Activated gamma-delta T cell treated with Interleukin-2 at 50 U/mL for 16 hours (primary cell): ENCODE results near the gene IQSEC3.
"Not testable (repeated sequence)": the region's sequence is repeated elsewhere in the genome, so short reads cannot be mapped to it uniquely, and the experiment has no call there.

Experiments
- DNase-seq: peaks from one replicate; pipeline ENCODE4 v3.0.0-alpha.2; 2020

Gene IQSEC3

DNA sequence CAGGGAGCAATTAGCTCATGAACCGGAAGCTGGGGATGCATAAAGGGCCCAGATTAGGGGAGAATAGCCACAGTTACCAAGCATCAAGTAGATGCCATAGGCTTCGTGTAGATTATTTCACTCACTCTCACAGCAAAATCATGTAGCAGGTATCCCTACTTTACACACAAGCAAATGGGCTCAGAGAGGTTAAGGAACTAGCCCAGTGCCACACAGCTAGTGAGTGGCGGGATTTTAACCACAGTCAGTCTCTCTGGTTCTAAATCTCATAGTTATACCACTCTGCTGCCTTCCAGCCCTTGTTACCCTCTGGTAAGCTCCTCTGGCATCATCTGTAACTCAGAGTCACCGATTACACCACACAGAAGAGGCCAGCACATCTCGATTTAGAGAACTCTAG, 49.0 kb downstream of the IQSEC3 start:
- DNase-seq, result no peak

DNA sequence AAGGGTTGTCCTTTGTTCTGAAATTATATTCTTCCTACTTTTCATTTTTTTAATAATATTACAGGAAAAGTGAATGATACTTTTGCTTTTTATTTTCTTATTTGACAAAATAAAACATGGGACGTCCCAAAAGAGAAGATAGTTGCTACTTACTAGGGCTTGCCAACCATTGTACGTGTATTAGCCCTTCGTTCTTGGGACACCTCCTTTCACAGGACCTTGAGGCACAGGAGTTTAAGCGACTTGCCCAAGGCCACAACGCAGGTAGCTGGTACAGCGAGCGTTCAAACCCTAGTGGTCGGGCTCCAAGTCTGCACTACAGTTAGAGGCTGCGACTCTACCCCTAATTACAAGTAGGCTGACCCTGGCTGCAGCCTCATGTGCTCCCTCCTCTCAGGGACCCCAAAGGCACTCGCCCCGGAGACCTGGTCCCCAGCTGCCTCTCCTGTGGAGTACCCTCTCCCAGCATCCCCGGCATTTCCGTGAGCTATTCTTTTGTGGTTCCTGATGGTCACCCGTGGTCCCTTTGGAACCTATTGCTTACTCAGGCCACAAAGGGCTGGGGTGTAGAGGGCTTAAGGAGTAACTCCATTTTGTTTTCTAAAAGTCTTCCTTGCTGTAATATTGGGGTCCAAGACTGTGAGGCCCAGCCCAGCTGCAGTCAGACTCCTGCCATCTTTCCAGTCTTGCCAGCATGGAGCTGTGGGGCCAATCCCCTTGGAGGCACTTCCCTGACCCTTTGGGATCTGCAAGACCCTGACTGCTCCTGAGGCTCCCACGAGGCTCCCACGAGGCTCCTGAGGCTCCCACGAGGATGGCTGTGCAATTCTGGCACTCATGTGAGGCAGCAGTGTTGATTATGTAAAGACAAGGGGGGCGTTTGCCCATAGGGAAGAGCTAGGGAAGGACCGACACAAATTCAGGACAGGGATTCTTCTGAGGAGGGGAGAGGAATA, 49.7 kb downstream of the IQSEC3 start:
- DNase-seq, result no peak

DNA sequence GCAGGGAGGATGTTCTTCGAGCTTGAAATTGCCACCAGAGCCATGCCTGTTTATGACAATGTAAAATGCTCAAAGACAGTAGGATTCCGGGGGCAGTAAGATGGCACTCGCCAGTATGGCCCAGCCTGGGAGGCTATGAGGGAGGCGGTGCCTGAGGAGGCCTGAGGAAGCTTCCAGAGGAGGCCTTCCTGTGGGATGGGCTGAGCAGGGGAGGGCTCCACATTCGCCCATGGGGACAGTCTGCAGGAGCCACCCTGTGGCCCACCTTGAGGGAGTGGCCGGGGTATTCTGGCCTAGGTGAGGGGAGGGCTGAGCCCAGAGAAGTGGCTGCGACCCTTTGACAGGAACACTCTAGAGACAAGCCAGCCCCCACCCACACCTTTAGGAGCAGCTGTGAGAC, 50.7 kb downstream of the IQSEC3 start:
- no peak for DNase-seq

DNA sequence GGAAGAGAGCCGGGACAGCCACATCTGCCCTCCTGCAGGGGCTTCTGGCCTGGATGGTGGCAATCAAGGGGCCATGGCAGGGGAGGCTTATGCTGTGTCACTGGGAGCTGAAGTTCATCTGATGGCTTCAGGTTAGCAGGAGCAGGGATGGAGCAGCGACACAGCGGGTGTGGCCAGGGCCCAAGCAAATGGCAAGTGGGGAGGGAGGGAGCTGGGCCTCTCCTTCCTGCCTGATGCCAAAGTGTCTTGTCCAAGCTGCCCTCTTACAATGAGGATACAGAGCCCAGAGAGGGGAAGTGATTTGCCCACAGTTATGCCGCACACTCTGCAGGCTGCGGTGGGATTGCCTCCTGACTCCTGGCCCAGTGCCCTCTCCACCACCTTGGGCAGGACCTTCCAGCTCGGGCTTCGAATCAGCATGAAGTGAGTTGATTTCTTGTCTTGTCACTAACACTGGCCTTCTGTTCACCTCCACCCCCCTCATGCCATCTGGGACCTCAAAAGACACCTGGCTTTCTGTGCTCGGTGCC, 51.3 kb downstream of the IQSEC3 start:
- DNase-seq, result no peak

GRCh38 chr12:118591-118990, 52.0 kb downstream of the IQSEC3 start:
- DNase-seq, result no peak

GRCh38 chr12:120951-121350, 54.4 kb downstream of the IQSEC3 start:
- DNase-seq, result no peak

- DNase-seq, result no peak
Measured at GRCh38 chr12:121647-122046, 55.1 kb downstream of the IQSEC3 start.

DNA sequence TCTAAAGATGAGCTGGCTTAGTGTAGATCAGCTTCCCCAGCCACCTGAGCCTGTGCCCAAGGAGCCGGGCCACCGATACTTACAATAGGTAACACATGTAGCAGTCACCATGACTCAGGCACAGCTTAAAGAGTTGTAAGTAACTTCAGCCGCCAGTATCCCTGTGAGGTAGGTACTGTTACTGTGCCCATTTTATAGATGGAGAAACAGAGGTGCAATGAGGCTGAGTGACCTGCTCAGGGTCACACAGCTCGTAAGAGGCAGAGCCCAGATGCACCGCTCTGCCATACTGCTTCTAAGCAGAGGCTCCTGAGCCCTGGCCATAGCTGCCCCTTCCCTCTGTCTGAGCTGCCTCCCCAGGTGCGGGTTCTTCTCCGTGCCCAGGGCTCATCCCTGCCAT, 58.5 kb downstream of the IQSEC3 start:
- no peak for DNase-seq

DNA sequence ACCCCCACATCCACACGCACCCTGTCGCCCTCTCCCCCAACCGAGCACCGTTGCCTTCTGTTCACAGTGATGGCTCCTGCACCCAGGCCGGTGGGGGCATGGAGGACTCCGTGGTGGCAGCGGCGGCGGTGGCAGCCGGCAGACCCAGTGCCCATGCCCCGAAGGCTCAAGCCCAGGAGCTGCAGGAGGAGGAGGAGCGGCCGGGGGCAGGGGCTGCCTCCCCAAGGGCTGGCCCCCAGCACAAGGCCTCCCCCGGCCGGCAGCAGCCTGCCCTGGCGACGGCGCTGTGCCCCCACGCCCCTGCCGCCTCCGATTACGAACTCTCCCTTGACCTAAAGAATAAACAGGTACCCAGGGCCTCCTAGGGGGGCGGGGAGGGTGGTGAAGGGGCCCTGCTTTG, 59.0 kb downstream of the IQSEC3 start:
- DNase-seq, result no peak

DNA sequence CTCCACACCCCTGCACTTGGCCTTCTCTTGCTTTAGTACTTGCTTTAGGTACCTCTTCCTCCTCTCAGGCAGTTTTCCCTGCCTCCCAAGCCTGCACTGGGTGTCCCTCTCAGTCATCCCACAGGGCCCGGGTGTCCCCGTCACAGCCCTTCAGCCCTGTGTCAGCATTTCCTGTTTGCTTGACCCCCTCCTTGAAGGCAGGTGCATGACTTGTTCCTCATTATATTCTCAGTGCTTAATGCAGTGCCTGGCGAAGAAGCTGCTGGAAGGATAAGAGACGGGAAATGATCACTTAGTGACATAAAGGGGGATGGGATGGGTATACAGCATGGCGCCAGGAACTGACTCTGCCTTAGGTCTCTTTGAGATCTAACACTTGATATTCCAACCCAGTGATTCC, 61.5 kb downstream of the IQSEC3 start:
- no peak for DNase-seq

DNA sequence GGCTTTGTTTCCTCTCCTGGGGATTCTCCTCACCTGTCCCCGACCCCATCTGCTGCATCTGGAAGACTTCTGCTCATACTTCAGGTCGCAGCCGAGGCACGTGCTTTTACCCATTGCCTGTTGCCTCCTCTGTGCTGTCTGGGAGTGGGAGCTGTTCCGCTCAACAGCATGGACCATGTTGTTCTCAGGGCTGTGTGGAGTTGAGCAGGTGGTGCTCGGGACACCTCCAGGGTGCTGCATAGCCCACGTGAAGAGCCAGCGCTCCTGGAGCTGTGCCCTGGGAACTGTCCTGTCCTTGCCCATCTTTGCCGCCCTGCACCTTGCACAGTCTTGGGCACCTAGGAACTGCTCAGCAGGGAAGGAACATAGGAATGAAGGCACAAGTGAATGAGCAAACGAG, 62.4 kb downstream of the IQSEC3 start:
- DNase-seq, result no peak

GRCh38 chr12:130519-130918, 64.0 kb downstream of the IQSEC3 start:
- no peak for DNase-seq

GRCh38 chr12:131008-131407, 64.4 kb downstream of the IQSEC3 start:
- DNase-seq, result no peak

- DNase-seq, result no peak
Measured at GRCh38 chr12:131732-132495, 65.3 kb downstream of the IQSEC3 start.

DNA sequence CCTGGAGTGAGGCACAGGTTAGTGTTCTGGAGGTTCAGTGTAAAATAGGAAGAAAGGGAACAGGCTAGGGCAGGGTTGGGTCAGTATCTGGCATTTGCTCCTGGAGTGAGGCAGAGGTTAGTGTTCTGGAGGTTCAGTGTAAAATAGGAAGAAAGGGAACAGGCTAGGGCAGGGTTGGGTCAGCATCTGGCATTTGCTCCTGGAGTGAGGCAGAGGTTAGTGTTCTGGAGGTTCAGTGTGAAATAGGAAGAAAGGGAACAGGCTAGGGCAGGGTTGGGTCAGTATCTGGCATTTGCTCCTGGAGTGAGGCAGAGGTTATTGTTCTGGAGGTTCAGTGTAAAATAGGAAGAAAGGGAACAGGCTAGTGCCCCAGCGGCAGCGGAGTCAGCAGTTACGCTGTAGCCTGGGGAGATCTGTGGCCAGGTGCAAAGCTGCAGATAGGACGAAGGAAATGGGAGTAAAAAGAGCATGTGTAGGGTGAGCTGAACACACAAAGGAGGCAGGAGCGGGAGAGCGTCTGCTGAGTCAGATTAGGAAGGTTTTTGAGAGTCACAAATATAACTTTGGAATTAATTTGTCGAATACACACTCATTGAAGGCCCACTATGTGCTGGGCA, 67.2 kb downstream of the IQSEC3 start:
- not testable (repeated sequence) for DNase-seq

DNA sequence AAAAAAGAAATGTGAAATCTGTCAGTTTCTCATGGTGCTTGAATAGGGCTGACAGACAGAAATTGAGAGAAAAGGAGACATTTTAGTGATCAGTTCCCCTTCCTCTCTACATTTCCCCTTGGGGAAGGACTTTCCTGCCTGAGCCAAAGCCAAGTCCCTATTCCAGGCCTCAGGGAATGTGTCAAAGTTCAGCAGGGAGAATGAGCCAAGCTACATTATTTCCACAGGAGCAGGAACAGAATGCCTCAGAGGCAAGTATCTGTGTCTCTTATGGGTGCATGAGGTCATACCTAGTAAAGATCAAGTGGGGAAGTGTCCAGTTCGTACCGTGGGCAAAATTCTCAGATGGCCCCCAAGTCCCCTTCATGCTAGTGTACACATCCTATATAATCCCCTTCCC, 68.6 kb downstream of the IQSEC3 start:
- DNase-seq, result no peak

- DNase-seq, result no peak
Measured at GRCh38 chr12:138171-138897, 71.8 kb downstream of the IQSEC3 start.

- DNase-seq, result peak; percentile 13
Measured at GRCh38 chr12:138898-139534, 72.4 kb downstream of the IQSEC3 start.

DNA sequence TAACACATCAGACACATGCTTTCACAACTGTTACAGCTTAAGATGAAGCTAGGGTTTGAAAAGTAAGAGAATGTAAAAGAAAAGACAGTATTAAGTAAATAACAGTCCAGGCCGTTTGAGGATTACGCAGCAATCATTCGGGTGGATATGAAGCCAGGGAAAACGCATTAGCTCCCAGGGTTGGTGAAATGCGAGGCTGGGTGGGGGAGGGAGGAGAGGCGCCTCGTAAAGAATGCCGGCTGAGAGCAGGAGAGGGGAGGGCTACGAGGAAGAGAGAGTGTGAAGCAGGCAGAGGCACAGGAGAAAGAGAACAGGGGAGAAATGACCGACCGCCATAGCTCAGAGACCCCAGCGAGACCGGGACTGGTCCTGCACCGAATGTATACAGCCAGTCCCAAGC, 73.0 kb downstream of the IQSEC3 start:
- no peak for DNase-seq

- no peak for DNase-seq
Measured at GRCh38 chr12:140162-140561, 73.6 kb downstream of the IQSEC3 start.

- no peak for DNase-seq
Measured at GRCh38 chr12:143964-144649, 77.5 kb downstream of the IQSEC3 start.
